ENCODE data around the gene PHACTR2. TPM values are rescaled to one million over a fixed set of nuclear protein-coding genes. Genes with fewer than 3 reads are reported as not detected.

Gene PHACTR2
- total and polyA plus RNA-seq, 9 donors: 9.8 to 76.2 (median 45.4) TPM

- no peak overlapping the region for H3K4me3 ChIP-seq
- TF ChIP-seq POLR2A (IDR thresholded peaks at IDR 0.05) (no peak), EP300 (IDR thresholded peaks at IDR 0.05) (no peak), CTCF (IDR thresholded peaks at IDR 0.05) (no peak)
- H3K27me3 ChIP-seq: no peaks in the 10 kb centered on the region
- no peak overlapping the region for H3K27ac ChIP-seq
- no peak for DNase-seq
- H3K9me3 ChIP-seq: no peaks in the 10 kb centered on the region
- no peaks in the 10 kb centered on the region for H3K36me3 ChIP-seq
- 94 to 97% (median 94%) methylated on average over 4 to 5 of the region's 5 CpGs for WGBS, 3 donors
- no peaks in the 10 kb centered on the region for H3K4me1 ChIP-seq (ENCODE audit: insufficient read depth)
- intact Hi-C loops (cut with DNase I): no loop called here
Measured at GRCh38 chr6:143724876-143725275, 47.1 kb downstream of the PHACTR2 start.

- no peak for DNase-seq
- intact Hi-C loops (cut with DNase I): no loop called here
- no peaks in the 10 kb centered on the region for H3K4me1 ChIP-seq (ENCODE audit: insufficient read depth)
- no peaks in the 10 kb centered on the region for H3K36me3 ChIP-seq
- H3K4me3 ChIP-seq: no peak overlapping the region
- TF ChIP-seq EP300 (IDR thresholded peaks at IDR 0.05): no peak
- no peak for TF ChIP-seq POLR2A (IDR thresholded peaks at IDR 0.05)
- no peak for TF ChIP-seq CTCF (IDR thresholded peaks at IDR 0.05)
- 81 to 84% (median 83%) methylated on average over 2 of the region's 2 CpGs for WGBS, 3 donors
- no peak overlapping the region for H3K27ac ChIP-seq
- H3K27me3 ChIP-seq: no peaks in the 10 kb centered on the region
- H3K9me3 ChIP-seq: no peaks in the 10 kb centered on the region
Measured at GRCh38 chr6:143726015-143726647, 48.4 kb downstream of the PHACTR2 start.

- intact Hi-C loops (cut with DNase I): no loop called here
- TF ChIP-seq CTCF (IDR thresholded peaks at IDR 0.05): no peak
- no peak for TF ChIP-seq POLR2A (IDR thresholded peaks at IDR 0.05)
- no peak for TF ChIP-seq EP300 (IDR thresholded peaks at IDR 0.05)
- 86 to 100% (median 98%) methylated on average over 1 of the region's 1 CpG for WGBS, 3 donors
- no peak for DNase-seq
- Histone ChIP-seq H3K9me3 (no peaks in the 10 kb centered on the region), H3K4me1 (ENCODE audit: insufficient read depth) (no peaks in the 10 kb centered on the region), H3K36me3 (no peaks in the 10 kb centered on the region), H3K27ac (no peak overlapping the region), H3K4me3 (no peak overlapping the region), H3K27me3 (no peaks in the 10 kb centered on the region)
Measured at GRCh38 chr6:143727035-143727434, 49.3 kb downstream of the PHACTR2 start.

- H3K27ac ChIP-seq: no peak overlapping the region
- TF ChIP-seq POLR2A (IDR thresholded peaks at IDR 0.05): no peak
- TF ChIP-seq CTCF (IDR thresholded peaks at IDR 0.05): no peak
- no peak for TF ChIP-seq EP300 (IDR thresholded peaks at IDR 0.05)
- H3K4me1 ChIP-seq (ENCODE audit: insufficient read depth): no peaks in the 10 kb centered on the region
- H3K36me3 ChIP-seq: no peaks in the 10 kb centered on the region
- intact Hi-C loops (cut with DNase I): no loop called here
- no peak overlapping the region for H3K4me3 ChIP-seq
- no peaks in the 10 kb centered on the region for H3K9me3 ChIP-seq
- DNase-seq: no peak
- WGBS, 3 donors: 95 to 98% (median 97%) methylated on average over 1 of the region's 1 CpG
- no peaks in the 10 kb centered on the region for H3K27me3 ChIP-seq
Measured at GRCh38 chr6:143731789-143732188, 54.0 kb downstream of the PHACTR2 start.

Data from ovary (tissue), 9 donors.